GM08714 (cell line): ENCODE data around the gene B9D2.
A peak's percentile ranks its signal among the peaks of the same experiment; 100 is the strongest.
"Not testable (repeated sequence)": the region's sequence is repeated elsewhere in the genome, so short reads cannot be mapped to it uniquely, and the experiment has no call there.

Source experiments
- H3K4me3 ChIP-seq: fragments of 200-500 bp; sonication (Bioruptor generic); 2 replicates; pipeline ENCODE4 v1.5.1; 2014; ENCODE audit warnings: mild to moderate bottlenecking, low read length, inconsistent platforms
- ZNF274 ChIP-seq: IDR thresholded peaks from 2 replicates; pipeline ENCODE4 v1.6.1; 2012; ENCODE audit warnings: mild to moderate bottlenecking, low read depth, low read length

B9D2 gene

GRCh38 chr19:41399091-41399490, 35.1 kb upstream of the B9D2 start:
- H3K4me3 ChIP-seq = peak overlapping the region; percentile 99; the same call in 1 of the 2 replicates
- TF ChIP-seq ZNF274 = no peak

- TF ChIP-seq ZNF274 = no peak
- H3K4me3 ChIP-seq = peak overlapping the region; percentile 99
Observed at GRCh38 chr19:41398598-41398997, 34.6 kb upstream of the B9D2 start.

GRCh38 chr19:41398050-41398418, 34.1 kb upstream of the B9D2 start:
- TF ChIP-seq ZNF274 = no peak
- H3K4me3 ChIP-seq = peak overlapping the region; percentile 99

- TF ChIP-seq ZNF274 = no peak
Observed at GRCh38 chr19:41397086-41398049, 33.4 kb upstream of the B9D2 start, which contains the start of the genes BCKDHA and EXOSC5. TSS of gene BCKDHA (plus strand) at chr19:41397818. CDS start at chr19:41397828, 10 bp downstream. TSS of gene EXOSC5 (minus strand) at chr19:41397359. CDS start at chr19:41397328, 31 bp downstream.

GRCh38 chr19:41395355-41395754, 31.4 kb upstream of the B9D2 start:
- no peak overlapping the region for H3K4me3 ChIP-seq
- TF ChIP-seq ZNF274 = no peak

More at GRCh38 chr19:41397086-41398049, 33.4 kb upstream of the B9D2 start, which contains the start of the genes BCKDHA and EXOSC5:
- peak within 1 kb of the TSS; percentile 99 for H3K4me3 ChIP-seq

GRCh38 chr19:41392775-41393174, 28.8 kb upstream of the B9D2 start:
- no peak overlapping the region for H3K4me3 ChIP-seq
- no peak for TF ChIP-seq ZNF274

- TF ChIP-seq ZNF274 = no peak
- no peak overlapping the region for H3K4me3 ChIP-seq
Observed at GRCh38 chr19:41391618-41392017, 27.7 kb upstream of the B9D2 start.

GRCh38 chr19:41386442-41386841, 22.5 kb upstream of the B9D2 start:
- H3K4me3 ChIP-seq = no peak overlapping the region
- no peak for TF ChIP-seq ZNF274

- no peak overlapping the region for H3K4me3 ChIP-seq
- no peak for TF ChIP-seq ZNF274
Observed at GRCh38 chr19:41384351-41384750, 20.4 kb upstream of the B9D2 start.

- H3K4me3 ChIP-seq = not testable (repeated sequence)
Observed at GRCh38 chr19:41381536-41381935, 17.6 kb upstream of the B9D2 start.

GRCh38 chr19:41377977-41378709, 14.2 kb upstream of the B9D2 start:
- no peak for TF ChIP-seq ZNF274

GRCh38 chr19:41376998-41377365, 13.0 kb upstream of the B9D2 start:
- TF ChIP-seq ZNF274 = no peak

More at GRCh38 chr19:41377977-41378709, 14.2 kb upstream of the B9D2 start:
- H3K4me3 ChIP-seq = no peak overlapping the region

GRCh38 chr19:41376241-41376997, 12.5 kb upstream of the B9D2 start, which contains the start of gene TMEM91:
TSS of gene TMEM91 (plus strand) at chr19:41376533. CDS start at chr19:41378310, 1,777 bp downstream.
- peak within 1 kb of the TSS; percentile 47; the same call in 1 of the 2 replicates for H3K4me3 ChIP-seq
- no peak for TF ChIP-seq ZNF274

More at GRCh38 chr19:41376998-41377365, 13.0 kb upstream of the B9D2 start:
- H3K4me3 ChIP-seq = no peak overlapping the region; the same call in 1 of the 2 replicates

GRCh38 chr19:41373993-41374392, 10.0 kb upstream of the B9D2 start:
- no peak overlapping the region for H3K4me3 ChIP-seq
- TF ChIP-seq ZNF274 = no peak

GRCh38 chr19:41372501-41372900, 8.6 kb upstream of the B9D2 start:
- no peak overlapping the region for H3K4me3 ChIP-seq

More at GRCh38 chr19:41372501-41372900, 8.6 kb upstream of the B9D2 start:
- no peak for TF ChIP-seq ZNF274
